Activated T-helper 2 cell treated with anti-CD3 and anti-CD28 coated beads, Interferon-gamma antibody, Interleukin-2, Interleukin-4, amounts not matched to agents 10 μg/mL and 5 μg/mL and 100 μg/mL, durations not matched to agents 14 hours and 24 hours and 36 hours (primary cell): ENCODE measurements around the gene ITSN2. TPM values are rescaled to one million over a fixed set of nuclear protein-coding genes. Genes with fewer than 3 reads are reported as not detected.
"Not testable (repeated sequence)": the region's sequence is repeated elsewhere in the genome, so short reads cannot be mapped to it uniquely, and the experiment has no call there.

ENCODE experiments used
- DNase-seq: peaks from one replicate; pipeline ENCODE4 v3.0.0; 2021; ENCODE audit warnings: low spot score
- H3K27ac Mint-ChIP-seq: one replicate; pipeline ENCODE4 v1.8.0; 2021; ENCODE audit warnings: mixed read lengths
- H3K27me3 Mint-ChIP-seq: one replicate; pipeline ENCODE4 v1.8.0; 2021; ENCODE audit warnings: low read depth, mixed read lengths
- H3K36me3 Mint-ChIP-seq: one replicate; pipeline ENCODE4 v1.8.0; 2021; ENCODE audit warnings: low read depth, mixed read lengths
- H3K4me1 Mint-ChIP-seq: one replicate; pipeline ENCODE4 v1.8.0; 2021; ENCODE audit warnings: low read depth, mixed read lengths
- H3K4me3 Mint-ChIP-seq: one replicate; pipeline ENCODE4 v1.8.0; 2021; ENCODE audit warnings: low read depth, mild to moderate bottlenecking, moderate library complexity, mixed read lengths
- H3K9me3 Mint-ChIP-seq: one replicate; pipeline ENCODE4 v1.8.0; 2021; ENCODE audit warnings: mixed read lengths
- intact Hi-C: fragments of 100-400 bp; cut with micrococcal nuclease; formaldehyde crosslinking; loops from one replicate; pipeline ENCODE4 v1.15.1; 2023
- total RNA-seq: library from RNA; stranded (reverse); gene quantifications from 2 replicates; pipeline ENCODE4 v1.2.3, GENCODE V29; 2022

Gene ITSN2
- 50.0 and 53.2 TPM in 2 replicates for total RNA-seq

DNA sequence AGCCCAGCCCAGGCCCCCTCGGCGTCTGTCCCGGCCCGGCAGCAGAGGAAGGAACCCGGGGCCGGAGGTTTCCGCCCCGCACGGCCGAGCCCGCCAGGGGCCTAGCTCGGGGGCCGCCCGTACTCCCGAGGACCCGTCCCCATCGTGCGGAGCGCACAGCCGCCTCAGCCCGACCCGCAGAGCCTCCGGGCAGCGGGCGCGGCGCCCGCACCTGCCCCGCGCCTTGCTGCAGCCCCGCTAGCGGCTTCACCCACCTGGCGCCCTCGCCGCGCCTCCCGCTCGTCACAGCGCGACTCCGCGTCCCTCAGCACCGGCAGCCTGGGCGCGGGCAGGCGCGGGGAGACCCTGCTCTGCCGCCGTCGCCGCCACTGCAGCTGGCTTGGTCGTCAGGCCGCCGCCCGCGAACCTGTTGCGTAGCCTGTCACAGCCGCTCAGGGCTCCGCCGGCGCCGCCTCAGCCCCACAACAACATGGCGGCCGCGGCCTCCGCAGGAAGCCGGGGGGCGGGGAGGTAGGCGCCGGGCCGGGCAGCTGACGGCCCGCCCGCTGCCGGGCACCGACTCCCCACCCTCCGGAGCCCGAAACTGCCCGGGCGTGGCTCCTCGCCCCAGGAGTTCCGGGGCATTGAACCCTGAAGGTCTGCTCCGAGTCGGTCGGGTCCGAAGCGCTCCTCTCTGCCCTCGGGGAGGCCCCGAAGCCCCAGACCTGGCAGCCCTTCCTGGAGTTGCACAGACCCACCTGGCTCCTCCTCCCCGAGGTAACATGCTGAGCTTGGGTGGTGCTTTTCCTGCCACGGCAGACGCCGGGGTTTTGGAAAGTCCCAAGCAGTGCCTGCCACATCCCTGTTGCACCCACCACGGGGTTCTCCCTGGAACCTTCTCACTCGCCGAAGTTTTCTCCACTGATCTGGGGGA is at the start of gene ITSN2:
ITSN2 (minus strand) TSS at position 487 of the 913 bp plus-strand sequence. CDS start 32,454 bp downstream, outside the sequence.
- Mint-ChIP-seq H3K27ac (peak within 1 kb of the TSS; percentile 93), H3K4me1 (peaks cover 25% of the 10 kb centered on the region), H3K36me3 (peaks cover 7% of the 10 kb centered on the region), H3K9me3 (no peaks in the 10 kb centered on the region), H3K27me3 (peaks cover 2% of the 10 kb centered on the region), H3K4me3 (peak within 1 kb of the TSS; percentile 87)
- peak; percentile 77 for DNase-seq
- intact Hi-C loops: loop anchor here (5.0 kb wide), 1 partner anchor 238 kb away; the partner anchor contains the start of genes FAM228B and PFN4

DNA sequence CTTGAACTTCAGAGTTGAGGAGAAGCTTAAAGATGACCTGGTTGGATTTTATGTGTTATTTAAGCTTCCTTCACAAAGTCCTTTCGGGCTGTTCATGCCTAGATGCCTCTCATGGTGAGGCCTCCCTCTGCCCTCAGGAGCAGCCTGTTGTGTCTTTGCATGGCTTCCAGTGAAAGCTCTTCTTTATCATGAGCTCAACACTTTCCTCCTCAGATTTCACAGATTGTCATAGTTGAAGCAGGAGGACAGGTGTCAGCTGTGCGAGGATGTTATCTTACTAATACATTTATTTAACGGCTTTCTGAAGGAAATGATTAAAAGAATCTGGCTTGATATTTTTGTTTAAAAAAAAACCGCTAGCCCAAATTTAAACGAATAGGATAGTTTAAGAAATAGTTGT is 48.8 kb upstream of the ITSN2 start:
- Mint-ChIP-seq H3K36me3 (no peaks in the 10 kb centered on the region), H3K27ac (no peak overlapping the region), H3K4me1 (peaks cover 1% of the 10 kb centered on the region), H3K9me3 (no peaks in the 10 kb centered on the region), H3K27me3 (peaks cover 5% of the 10 kb centered on the region), H3K4me3 (no peak overlapping the region)
- no peak for DNase-seq
- intact Hi-C loops: no loop called here

DNA sequence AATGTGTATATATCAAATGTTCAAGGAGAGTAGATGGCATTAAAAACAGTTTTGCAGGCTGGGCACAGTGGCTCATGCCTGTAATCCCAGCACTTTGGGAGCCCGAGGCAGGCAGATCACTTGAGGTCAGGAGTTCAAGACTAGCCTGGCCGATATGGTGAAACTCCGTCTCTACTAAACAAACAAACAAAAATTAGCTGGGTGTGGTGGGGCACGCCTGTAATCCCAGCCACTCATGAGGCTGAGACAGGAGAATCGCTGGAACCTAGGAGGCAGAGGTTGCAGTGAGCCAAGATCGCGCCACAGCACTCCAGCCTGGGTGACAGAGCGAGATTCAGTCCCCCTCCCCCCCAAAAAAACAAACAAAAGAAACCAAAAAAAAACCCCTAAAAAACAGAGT is 48.4 kb upstream of the ITSN2 start:
- H3K4me1 Mint-ChIP-seq, H3K4me3 Mint-ChIP-seq, DNase-seq, H3K36me3 Mint-ChIP-seq, H3K27me3 Mint-ChIP-seq, intact Hi-C loops, H3K9me3 Mint-ChIP-seq, H3K27ac Mint-ChIP-seq: not testable (repeated sequence)

DNA sequence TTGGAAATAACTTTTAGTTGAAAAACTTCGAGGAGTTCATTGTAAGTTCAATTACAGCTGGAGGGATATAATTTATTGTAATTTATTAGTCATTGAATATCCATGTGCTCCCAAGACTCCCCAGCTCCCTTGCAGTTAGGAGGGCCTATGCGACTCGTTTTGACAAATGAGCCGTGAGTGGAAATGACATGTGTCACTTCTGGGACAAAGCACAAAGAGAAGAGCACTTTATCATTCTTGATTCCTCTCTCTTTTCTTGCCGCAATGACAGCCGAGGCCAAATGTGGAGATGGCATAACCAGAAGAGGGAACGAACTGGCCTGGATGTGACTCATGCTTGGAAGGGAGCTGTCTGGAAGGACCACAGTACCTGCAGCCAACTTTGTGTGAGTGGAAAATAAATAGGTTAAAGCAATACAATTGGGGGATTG is 44.2 kb upstream of the ITSN2 start:
- no peak for DNase-seq
- intact Hi-C loops: no loop called here
- Mint-ChIP-seq H3K4me3 (no peak overlapping the region), H3K4me1 (peaks cover 14% of the 10 kb centered on the region), H3K36me3 (no peaks in the 10 kb centered on the region), H3K27ac (no peak overlapping the region), H3K27me3 (peaks cover 5% of the 10 kb centered on the region), H3K9me3 (no peaks in the 10 kb centered on the region)

DNA sequence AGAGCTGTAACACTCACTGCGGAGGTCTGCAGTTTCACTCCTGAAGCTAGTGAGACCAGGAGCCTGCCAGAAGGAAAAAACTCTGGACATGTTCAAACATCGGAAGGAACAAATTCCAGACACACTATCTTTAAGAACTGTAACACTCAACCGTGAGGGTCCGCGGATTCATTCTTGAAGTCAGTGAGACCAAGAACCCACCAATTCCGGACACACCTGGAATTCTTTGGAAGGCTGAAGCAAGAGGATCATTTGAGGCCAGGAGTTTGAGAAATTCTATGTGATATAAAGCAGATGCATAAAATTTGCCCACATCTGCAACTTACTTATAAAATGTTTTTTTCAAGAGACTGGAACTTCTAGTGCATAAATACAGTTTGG is 43.5 kb upstream of the ITSN2 start:
- Mint-ChIP-seq H3K27me3 (peaks cover 5% of the 10 kb centered on the region), H3K4me1 (peaks cover 14% of the 10 kb centered on the region), H3K4me3 (no peak overlapping the region), H3K9me3 (no peaks in the 10 kb centered on the region), H3K27ac (no peak overlapping the region), H3K36me3 (no peaks in the 10 kb centered on the region)
- DNase-seq: no peak
- intact Hi-C loops: no loop called here

DNA sequence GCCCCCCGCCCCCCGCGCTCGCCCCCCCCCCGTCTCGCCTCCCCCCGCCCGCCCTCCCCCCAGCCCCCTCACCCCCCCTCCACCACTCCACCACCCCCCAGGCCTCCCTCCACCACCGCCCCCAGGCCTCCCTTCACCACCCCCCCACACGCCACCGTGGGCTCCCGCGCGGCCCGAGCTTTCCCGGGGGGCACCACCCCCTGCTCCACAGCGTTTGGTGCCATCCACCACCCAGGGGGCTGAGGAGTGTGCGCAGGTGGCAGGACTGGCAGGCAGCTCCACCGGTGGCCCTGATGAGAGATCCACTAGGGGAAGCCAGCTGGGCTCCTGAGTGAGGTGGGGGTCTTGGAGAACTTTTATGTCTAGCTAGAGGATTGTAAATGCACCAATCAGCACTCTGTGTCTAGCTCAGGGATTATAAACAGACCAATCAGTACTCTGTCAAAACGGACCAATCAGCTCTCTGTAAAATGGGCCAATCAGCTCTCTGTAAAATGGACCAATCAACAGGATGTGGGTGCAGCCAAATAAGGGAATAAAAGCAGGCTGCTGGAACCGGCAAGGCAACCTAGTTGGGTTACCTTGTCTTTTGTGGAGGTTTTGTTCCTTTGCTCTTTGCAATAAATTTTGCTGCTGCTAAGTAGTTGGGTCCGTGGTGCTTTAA is 43.0 kb upstream of the ITSN2 start:
- Mint-ChIP-seq H3K4me1 (peaks cover 14% of the 10 kb centered on the region), H3K4me3 (no peak overlapping the region), H3K27me3 (peaks cover 3% of the 10 kb centered on the region), H3K27ac (no peak overlapping the region), H3K9me3 (no peaks in the 10 kb centered on the region), H3K36me3 (no peaks in the 10 kb centered on the region)
- intact Hi-C loops: no loop called here
- DNase-seq: no peak

DNA sequence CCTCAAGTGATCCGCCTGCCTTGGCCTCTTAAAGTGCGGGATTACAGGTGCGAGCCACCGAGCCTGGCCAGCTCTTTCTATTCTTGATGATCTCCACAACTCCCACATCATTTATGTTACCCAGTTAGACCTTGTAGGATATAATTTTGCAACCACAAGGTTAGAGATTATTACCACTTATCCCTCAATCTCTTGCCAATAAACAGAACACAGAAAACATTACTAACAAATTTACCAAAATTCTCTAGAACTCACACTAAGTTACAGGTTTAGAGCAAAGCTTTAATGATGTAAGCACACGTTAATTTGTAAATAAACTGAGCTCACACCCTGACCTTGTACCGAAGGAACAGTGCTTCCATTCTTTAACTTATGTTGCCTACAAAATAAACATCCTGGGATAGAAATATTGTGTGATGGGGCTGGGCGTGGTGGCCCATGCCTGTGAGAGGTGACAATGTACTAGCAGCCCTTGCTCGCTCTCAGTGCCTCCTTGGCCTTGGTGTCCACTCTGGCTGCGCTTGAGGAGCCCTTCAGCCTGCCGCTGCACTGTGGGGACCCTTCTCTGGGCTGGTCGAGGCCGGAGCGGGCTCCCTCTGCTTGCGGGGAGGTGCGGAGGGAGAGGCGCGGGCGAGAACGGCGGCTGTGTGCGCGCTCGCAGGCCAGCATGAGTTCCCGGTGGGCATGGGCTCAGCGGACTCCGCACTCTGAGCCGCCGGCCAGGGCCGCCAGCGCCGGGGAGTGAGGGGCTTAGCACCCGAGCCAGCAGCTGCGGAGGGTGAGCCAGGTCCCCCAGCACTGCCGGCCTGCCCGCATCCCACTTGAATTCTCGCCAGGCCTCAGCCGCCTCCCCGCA is 42.1 kb upstream of the ITSN2 start:
- no peak overlapping the region for H3K27ac Mint-ChIP-seq
- peaks cover 1% of the 10 kb centered on the region for H3K27me3 Mint-ChIP-seq
- no peaks in the 10 kb centered on the region for H3K36me3 Mint-ChIP-seq
- no peaks in the 10 kb centered on the region for H3K9me3 Mint-ChIP-seq
- no peak for DNase-seq
- peaks cover 14% of the 10 kb centered on the region for H3K4me1 Mint-ChIP-seq
- no peak overlapping the region for H3K4me3 Mint-ChIP-seq
- intact Hi-C loops: no loop called here

DNA sequence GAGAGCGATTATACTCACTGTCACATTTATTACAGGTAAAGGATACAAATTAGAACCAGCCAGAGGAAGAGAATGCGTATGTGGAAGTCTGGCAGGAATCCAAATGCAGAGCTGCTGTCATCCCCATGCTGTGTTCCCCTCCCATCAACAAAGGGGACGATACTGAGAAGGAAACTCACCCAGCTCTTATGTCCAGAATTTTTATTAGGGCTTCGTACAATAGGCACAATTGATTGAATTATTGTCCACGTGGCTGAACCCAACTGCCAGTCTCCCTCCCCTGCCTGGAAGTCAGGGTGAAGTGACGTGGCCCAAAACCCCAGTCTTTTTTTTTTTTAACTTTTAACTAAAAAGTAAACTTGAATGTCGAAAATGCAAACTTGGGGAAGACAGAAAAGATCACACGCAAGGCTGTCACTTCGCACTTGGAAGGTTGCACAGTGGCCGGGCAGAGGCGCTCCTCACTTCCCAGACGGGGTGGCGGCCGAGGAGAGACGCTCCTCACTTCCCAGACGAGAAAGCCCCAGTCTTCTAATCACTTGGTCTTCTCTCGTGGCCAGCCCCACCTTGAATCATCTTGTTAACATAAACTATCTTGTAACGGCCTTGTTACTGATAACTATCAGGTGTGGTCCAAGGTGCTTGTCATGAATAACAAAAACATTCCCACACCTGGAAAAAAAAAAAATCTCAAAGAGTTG is 40.0 kb upstream of the ITSN2 start:
- no peaks in the 10 kb centered on the region for H3K27me3 Mint-ChIP-seq
- H3K4me1 Mint-ChIP-seq: peaks cover 14% of the 10 kb centered on the region
- no peaks in the 10 kb centered on the region for H3K36me3 Mint-ChIP-seq
- no peaks in the 10 kb centered on the region for H3K9me3 Mint-ChIP-seq
- intact Hi-C loops: no loop called here
- no peak for DNase-seq
- H3K4me3 Mint-ChIP-seq: no peak overlapping the region
- H3K27ac Mint-ChIP-seq: no peak overlapping the region

DNA sequence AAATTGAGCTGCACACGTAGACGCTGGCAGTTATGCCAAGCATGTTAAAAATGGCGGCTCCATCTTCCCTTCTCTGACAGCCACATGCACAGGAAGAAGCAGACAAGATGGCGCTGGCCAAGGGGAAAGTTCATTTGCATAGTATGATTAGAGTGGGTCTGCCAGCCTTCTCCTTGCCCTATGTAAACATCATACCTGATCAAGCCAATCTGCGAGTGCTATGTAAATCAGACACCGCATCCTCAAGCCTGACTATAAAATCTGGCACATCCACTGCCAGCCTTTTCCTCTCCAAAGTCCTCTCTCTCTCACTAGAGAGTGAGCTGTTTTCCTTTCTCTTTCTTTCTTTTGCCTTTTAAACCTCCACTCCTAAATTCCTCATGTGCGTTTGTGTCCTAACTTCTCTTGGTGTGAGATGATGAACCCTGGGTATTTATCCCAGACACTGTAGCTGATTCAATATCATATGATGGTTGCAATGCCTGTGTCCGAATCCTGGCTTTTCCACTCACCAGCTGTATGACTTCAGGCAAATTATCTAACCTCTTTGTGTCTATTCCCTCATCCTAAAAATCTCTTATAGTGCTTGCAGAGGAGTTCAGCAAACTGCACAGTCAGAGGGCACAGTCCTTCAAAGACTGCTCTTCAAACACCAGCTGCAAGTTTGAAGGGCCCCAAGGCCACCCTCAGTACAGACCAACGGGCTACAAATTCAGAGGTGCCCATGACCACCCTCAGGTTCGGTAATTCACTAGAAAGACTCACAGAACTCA is 39.3 kb upstream of the ITSN2 start:
- no peaks in the 10 kb centered on the region for H3K36me3 Mint-ChIP-seq
- H3K27me3 Mint-ChIP-seq: peaks cover 1% of the 10 kb centered on the region
- intact Hi-C loops: no loop called here
- no peaks in the 10 kb centered on the region for H3K9me3 Mint-ChIP-seq
- no peak overlapping the region for H3K4me3 Mint-ChIP-seq
- H3K4me1 Mint-ChIP-seq: peaks cover 14% of the 10 kb centered on the region
- H3K27ac Mint-ChIP-seq: no peak overlapping the region
- no peak for DNase-seq

DNA sequence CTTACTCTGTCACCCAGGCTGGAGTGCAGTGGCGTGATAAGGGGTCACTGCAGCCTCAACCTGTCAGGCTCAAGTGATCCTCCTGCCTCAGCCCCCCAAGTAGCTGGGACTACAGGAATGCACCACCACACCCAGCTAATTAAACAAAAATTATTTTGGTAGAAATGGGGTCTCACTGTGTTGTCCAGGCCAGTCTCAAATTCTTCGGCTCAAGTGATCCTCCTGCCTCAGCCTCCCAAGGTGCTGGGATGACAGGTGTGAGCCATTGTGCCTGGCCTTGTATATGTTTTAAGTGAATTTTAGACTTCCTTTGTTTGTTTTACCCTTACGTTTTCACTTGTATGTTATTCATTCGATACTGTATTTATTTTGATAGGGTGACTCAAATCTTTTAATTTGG is 34.7 kb upstream of the ITSN2 start:
- no peaks in the 10 kb centered on the region for H3K36me3 Mint-ChIP-seq
- no peaks in the 10 kb centered on the region for H3K9me3 Mint-ChIP-seq
- H3K27me3 Mint-ChIP-seq: peaks cover 14% of the 10 kb centered on the region
- no peak for DNase-seq
- H3K27ac Mint-ChIP-seq: no peak overlapping the region
- H3K4me1 Mint-ChIP-seq: no peaks in the 10 kb centered on the region
- H3K4me3 Mint-ChIP-seq: no peak overlapping the region
- intact Hi-C loops: no loop called here

DNA sequence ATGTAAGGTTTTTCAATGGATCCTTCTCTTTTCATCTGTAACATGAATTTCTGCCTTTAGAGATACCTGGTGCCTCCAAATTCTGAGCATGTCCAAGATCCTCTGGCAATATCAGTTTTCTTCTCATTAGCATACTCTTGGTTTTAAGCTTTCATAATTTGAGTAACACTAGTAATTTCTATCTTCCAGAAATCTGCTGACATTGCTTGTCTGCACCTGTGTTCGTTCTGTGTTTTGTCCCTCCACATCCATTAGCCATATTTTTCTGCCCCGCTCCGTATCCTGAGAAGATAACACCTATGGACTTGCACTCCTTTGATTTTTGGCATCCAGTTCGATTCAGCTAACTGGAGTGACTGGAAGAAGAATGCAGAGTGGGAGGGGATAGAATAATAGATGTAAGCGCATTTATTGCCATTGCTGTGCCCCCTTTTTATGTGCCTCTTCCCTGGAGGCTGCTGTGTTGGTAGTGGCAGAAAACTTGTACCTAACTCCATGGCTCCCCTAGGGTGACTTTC is 32.3 kb upstream of the ITSN2 start:
- H3K9me3 Mint-ChIP-seq: no peaks in the 10 kb centered on the region
- no peaks in the 10 kb centered on the region for H3K4me1 Mint-ChIP-seq
- H3K27ac Mint-ChIP-seq: no peak overlapping the region
- peaks cover 14% of the 10 kb centered on the region for H3K27me3 Mint-ChIP-seq
- intact Hi-C loops: no loop called here
- H3K36me3 Mint-ChIP-seq: no peaks in the 10 kb centered on the region
- DNase-seq: no peak
- no peak overlapping the region for H3K4me3 Mint-ChIP-seq
